A549 (cell line): ENCODE measurements around the gene SHROOM4. TPM values are rescaled to one million over a fixed set of nuclear protein-coding genes. Genes with fewer than 3 reads are reported as not detected.

ENCODE experiments used
- ATAC-seq, 2 experiments: fragments of 200-7000 bp in 1 of 2; fragments of >200 bp in 1 of 2; cut with Nextera tagmentation in 1 of 2; cut with Tn5 transposase in 1 of 2; 3 replicates each; pipeline versions ENCODE4 v1.8.0 to v1.9.1; 2018 to 2020; ENCODE audit warnings: mild to moderate bottlenecking in 1 of 2, moderate library complexity in 1 of 2
- CTCF ChIA-PET: fragments of 300-600 bp; sonication (Branson Sonifier 250); formaldehyde crosslinking; extraction: SDS; loops from one replicate; lab custom pipeline; 2021; ENCODE audit warnings: antibody characterized with exemption, inconsistent platforms; lab: Yijun Ruan, JAX
- POLR2A ChIA-PET: fragments of 350-600 bp; formaldehyde crosslinking; extraction: SDS; loops from one replicate; lab custom pipeline; 2021; ENCODE audit warnings: antibody characterized with exemption, inconsistent platforms; lab: Yijun Ruan, JAX
- DNase-seq, 2 experiments: peaks; one replicate each; pipeline versions ENCODE4 v3.0.0 to v3.0.0-alpha.2; 2011 to 2016; ENCODE audit warnings: low read depth in 1 of 2, low spot score in 1 of 2
- FAIRE-seq: peaks from 2 replicates; lab custom pipeline; 2011; peaks lifted over from hg19 to GRCh38; lab: Jason Lieb, UNC
- H3K27ac ChIP-seq, 2 experiments: fragments of >200 bp; sonication (Bioruptor Twin); formaldehyde crosslinking; 3 replicates each; pipeline ENCODE4 v1.5.1; 2016 to 2017
- H3K4me1 ChIP-seq: fragments of >200 bp; sonication (Bioruptor Twin); formaldehyde crosslinking; 3 replicates; pipeline ENCODE4 v1.6.1; 2016
- H3K4me2 ChIP-seq: fragments of >200 bp; sonication (Bioruptor Twin); formaldehyde crosslinking; 3 replicates; pipeline ENCODE4 v1.6.1; 2016
- H3K4me3 ChIP-seq: fragments of >200 bp; sonication (Bioruptor Twin); formaldehyde crosslinking; 3 replicates; pipeline ENCODE4 v1.5.1; 2016
- H3K9me3 ChIP-seq: fragments of >200 bp; sonication (Bioruptor Twin); formaldehyde crosslinking; 3 replicates; pipeline ENCODE4 v1.6.1; 2016
- ATOH8 ChIP-seq: fragments of 250-450 bp; sonication (Bioruptor Pico); IDR thresholded peaks from 2 replicates; pipeline ENCODE4 v1.5.0; 2020; ENCODE audit warnings: low read depth, mild to moderate bottlenecking, moderate library complexity
- BHLHE40 ChIP-seq: IDR thresholded peaks from 2 replicates; pipeline ENCODE4 v1.6.1; 2012; ENCODE audit warnings: low read depth, low read length, inconsistent platforms
- CBX8 ChIP-seq: fragments of 200-600 bp; sonication (generic); IDR thresholded peaks from 2 replicates; pipeline ENCODE4 v1.6.1; 2016
- CEBPB ChIP-seq, 2 experiments: fragments of >200 bp in 1 of 2; sonication (Bioruptor Twin) in 1 of 2; formaldehyde crosslinking in 1 of 2; IDR thresholded peaks; 2 replicates each; pipeline ENCODE4 v1.6.1; 2012 to 2016
- CHD4 ChIP-seq: fragments of 200-600 bp; sonication (generic); IDR thresholded peaks from 2 replicates; pipeline ENCODE4 v1.6.1; 2016; ENCODE audit warnings: antibody characterized with exemption, mild to moderate bottlenecking, borderline replicate concordance
- E2F6 ChIP-seq: IDR thresholded peaks from 2 replicates; pipeline ENCODE4 v1.6.1; 2012; ENCODE audit warnings: low read depth, borderline replicate concordance
- EHF ChIP-seq: fragments of 250-450 bp; sonication (Bioruptor Pico); IDR thresholded peaks from 2 replicates; pipeline ENCODE4 v1.5.0; 2020; ENCODE audit warnings: mild to moderate bottlenecking
- EHMT2 ChIP-seq: fragments of 200-600 bp; sonication (generic); IDR thresholded peaks from 2 replicates; pipeline ENCODE4 v1.6.1; 2016; ENCODE audit warnings: antibody characterized with exemption, low read depth, mild to moderate bottlenecking, moderate library complexity
- FOXS1 ChIP-seq: fragments of 250-450 bp; sonication (Bioruptor Pico); IDR thresholded peaks from 2 replicates; pipeline ENCODE4 v1.5.0; 2020; ENCODE audit warnings: mild to moderate bottlenecking, moderate library complexity
- HDAC2 ChIP-seq: fragments of 200-600 bp; sonication (generic); IDR thresholded peaks from 2 replicates; pipeline ENCODE4 v1.6.1; 2016
- HES2 ChIP-seq: fragments of >200 bp; sonication (Bioruptor Twin); formaldehyde crosslinking; IDR thresholded peaks from 2 replicates; pipeline ENCODE4 v1.6.1; 2016
- HOXB13 ChIP-seq: fragments of 250-450 bp; sonication (Bioruptor Pico); IDR thresholded peaks from 2 replicates; pipeline ENCODE4 v1.5.0; 2020; ENCODE audit warnings: low read depth, mild to moderate bottlenecking, moderate library complexity
- HOXB5 ChIP-seq: fragments of 250-450 bp; sonication (Bioruptor Pico); IDR thresholded peaks from 2 replicates; pipeline ENCODE4 v1.5.0; 2020; ENCODE audit warnings: mild to moderate bottlenecking, moderate library complexity
- KDM1A ChIP-seq: fragments of 200-600 bp; sonication (generic); IDR thresholded peaks from 2 replicates; pipeline ENCODE4 v1.6.1; 2016; ENCODE audit warnings: low read depth, mild to moderate bottlenecking
- KDM5A ChIP-seq: fragments of 200-600 bp; sonication (generic); IDR thresholded peaks from 2 replicates; pipeline ENCODE4 v1.6.1; 2016; ENCODE audit warnings: antibody characterized with exemption, mild to moderate bottlenecking
- MAZ ChIP-seq: fragments of 150-350 bp; IDR thresholded peaks from 2 replicates; pipeline ENCODE4 v1.6.1; 2014; ENCODE audit warnings: antibody characterized with exemption, low read depth, low read length, borderline replicate concordance
- POLR2AphosphoS2 ChIP-seq: conservative IDR thresholded peaks from 2 replicates; pipeline ENCODE4 v1.6.1; 2012; ENCODE audit warnings: low read length, improper control_type of control experiment, inconsistent platforms
- RAD21 ChIP-seq, 2 experiments: fragments of >200 bp in 1 of 2; sonication (Bioruptor Twin) in 1 of 2; formaldehyde crosslinking in 1 of 2; IDR thresholded peaks in 1 of 2; conservative IDR thresholded peaks in 1 of 2; 2 replicates in 1 of 2; 3 replicates in 1 of 2; pipeline ENCODE4 v1.6.1; 2012 to 2018; ENCODE audit warnings: inconsistent platforms in 1 of 2
- RARB ChIP-seq: fragments of 250-450 bp; sonication (Bioruptor Pico); IDR thresholded peaks from 2 replicates; pipeline ENCODE4 v1.8.0; 2021; ENCODE audit warnings: mild to moderate bottlenecking, moderate library complexity
- REST ChIP-seq: fragments of 200-600 bp; sonication (generic); IDR thresholded peaks from 2 replicates; pipeline ENCODE4 v1.6.1; 2016; ENCODE audit warnings: antibody characterized with exemption, mild to moderate bottlenecking, moderate library complexity
- RFX5 ChIP-seq: fragments of 450-650 bp; IDR thresholded peaks from 2 replicates; pipeline ENCODE4 v1.7.1; 2014; ENCODE audit warnings: antibody characterized with exemption, mild to moderate bottlenecking, moderate library complexity
- SREBF2 ChIP-seq: fragments of 450-650 bp; IDR thresholded peaks from 2 replicates; pipeline ENCODE4 v1.6.1; 2014; ENCODE audit warnings: mild to moderate bottlenecking, moderate library complexity
- TP53 ChIP-seq: fragments of 250-450 bp; sonication (Bioruptor Pico); IDR thresholded peaks from 2 replicates; pipeline ENCODE4 v1.5.0; 2021; ENCODE audit warnings: mild to moderate bottlenecking, moderate library complexity
- ZFP36 ChIP-seq: fragments of 450-650 bp; IDR thresholded peaks from 2 replicates; pipeline ENCODE4 v1.6.1; 2014; ENCODE audit warnings: borderline replicate concordance; ENCODE audit not compliant: partially characterized antibody
- ZNF302 ChIP-seq: fragments of 250-450 bp; sonication (Bioruptor Pico); IDR thresholded peaks from 2 replicates; pipeline ENCODE4 v1.9.0; 2021; ENCODE audit warnings: inconsistent platforms, mild to moderate bottlenecking, moderate library complexity
- ZSCAN20 ChIP-seq: fragments of 250-450 bp; sonication (Bioruptor Pico); IDR thresholded peaks from 2 replicates; pipeline ENCODE4 v1.8.0; 2022; ENCODE audit warnings: mild to moderate bottlenecking, moderate library complexity
- WGBS: methylation state at CpG from one replicate; pipeline ENCODE4 v1.1.6; 2017; ENCODE audit errors: missing lambda C conversion rate; 5-methylcytosine and 5-hydroxymethylcytosine counted together
- polyA plus RNA-seq, 4 experiments: library from polyadenylated mRNA; depleted of rRNA in 3 of 4; stranded (reverse); fragments of >200 nt; fragmentation: RNase III in 1 of 4; extraction: RNeasy Plus Mini Kit Qiagen cat#74134 plus additional on column Dnase treatment in 1 of 4; gene quantifications; 2 replicates in 3 of 4; 3 replicates in 1 of 4; pipeline ENCODE4 v1.2.3, GENCODE V29; 2011 to 2017

SHROOM4 gene
- polyA plus RNA-seq, 2 of the 4 experiments (the other 2 are of a cell fraction): not detected

GRCh38 chrX:50852524-50852923 is 38.5 kb upstream of the SHROOM4 start:
- TF ChIP-seq HOXB5 (no peak), FOXS1 (CRISPR knock-in tag) (no peak), EHF (CRISPR knock-in tag) (no peak), ATOH8 (no peak), TP53 (CRISPR knock-in tag) (no peak), HOXB13 (CRISPR knock-in tag) (no peak), CBX8 (no peak), CHD4 (no peak), E2F6 (no peak), MAZ (no peak), KDM5A (no peak)
- Histone ChIP-seq H3K9me3 (no peaks in the 10 kb centered on the region), H3K4me1 (no peaks in the 10 kb centered on the region), H3K4me2 (no peak overlapping the region), H3K4me3 (no peak overlapping the region), H3K27ac (no peak overlapping the region)
- no peak for ATAC-seq
- POLR2A ChIA-PET: no interaction called here
- no peak for FAIRE-seq
- CTCF ChIA-PET: no interaction called here
- DNase-seq: no peak
- 16% methylated on average over 4 of the region's 4 CpGs for WGBS

- CTCF ChIA-PET: no interaction called here
- H3K27ac ChIP-seq: no peak overlapping the region
- DNase-seq (no peak), ATAC-seq (no peak), FAIRE-seq (no peak)
- no peak overlapping the region for H3K4me3 ChIP-seq
- POLR2A ChIA-PET: no interaction called here
- H3K4me2 ChIP-seq: no peak overlapping the region
- H3K4me1 ChIP-seq: no peaks in the 10 kb centered on the region
- H3K9me3 ChIP-seq: no peaks in the 10 kb centered on the region
- no peak for TF ChIP-seq HOXB5
- TF ChIP-seq HOXB13 (CRISPR knock-in tag): no peak
- no peak for TF ChIP-seq POLR2AphosphoS2
- no peak for TF ChIP-seq HES2
- TF ChIP-seq RARB (CRISPR knock-in tag): no peak
- TF ChIP-seq BHLHE40: no peak
- TF ChIP-seq SREBF2: no peak
- TF ChIP-seq CEBPB (IDR thresholded peaks at IDR 0.05): no peak
- TF ChIP-seq ZSCAN20 (CRISPR knock-in tag): no peak
- no peak for TF ChIP-seq ZNF302 (CRISPR knock-in tag)
- TF ChIP-seq CBX8: no peak
- TF ChIP-seq EHMT2: no peak
- TF ChIP-seq KDM1A: no peak
- TF ChIP-seq FOXS1 (CRISPR knock-in tag): no peak
- TF ChIP-seq REST: no peak
- no peak for TF ChIP-seq RFX5
- no peak for TF ChIP-seq HDAC2
- no peak for TF ChIP-seq RAD21 (conservative IDR thresholded peaks at IDR 0.05 in 1 of 2, IDR thresholded peaks at IDR 0.05 in 1 of 2)
- TF ChIP-seq ZFP36: no peak
- WGBS: 9% methylated on average over 4 of the region's 4 CpGs
Measured at GRCh38 chrX:50842221-50842620, 28.2 kb upstream of the SHROOM4 start.
